Mesenchymal stem cell (in vitro differentiated cells and primary cell): ENCODE results near the gene POLR3K.

Source experiments
- DNase-seq: peaks from one replicate; pipeline ENCODE4 v3.0.0-alpha.2; 2013
- H2AFZ ChIP-seq: one replicate; pipeline ENCODE4 v1.6.1; 2013; ENCODE audit warnings: low read depth, mild to moderate bottlenecking, control low read depth, inconsistent platforms, low read length, moderate library complexity
- H2AK5ac ChIP-seq: 2 replicates; pipeline ENCODE4 v1.6.1; 2013; ENCODE audit warnings: low read length, moderate library complexity, mild to moderate bottlenecking, inconsistent platforms; ENCODE audit not compliant: severe bottlenecking
- H2BK120ac ChIP-seq: one replicate; pipeline ENCODE4 v1.6.1; 2013; ENCODE audit warnings: low read depth, mild to moderate bottlenecking, inconsistent platforms, low read length, moderate library complexity
- H2BK12ac ChIP-seq, 2 experiments: one replicate each; pipeline ENCODE4 v1.6.1; 2013; ENCODE audit warnings: inconsistent platforms in 2 of 2, low read length in 2 of 2, mild to moderate bottlenecking in 2 of 2, moderate library complexity in 2 of 2, control low read depth in 1 of 2
- H2BK15ac ChIP-seq: one replicate; pipeline ENCODE4 v1.6.1; 2013; ENCODE audit warnings: mild to moderate bottlenecking, low read depth, inconsistent platforms; ENCODE audit not compliant: poor library complexity, severe bottlenecking
- H2BK5ac ChIP-seq: 2 replicates; pipeline ENCODE4 v1.6.1; 2013; ENCODE audit warnings: low read depth, mild to moderate bottlenecking, low read length, control low read depth, inconsistent platforms; ENCODE audit not compliant: poor library complexity, severe bottlenecking
- H3K14ac ChIP-seq, 2 experiments: one replicate each; pipeline ENCODE4 v1.6.1; 2013; ENCODE audit warnings: inconsistent platforms in 2 of 2, low read length in 2 of 2, control low read depth in 1 of 2, mild to moderate bottlenecking in 1 of 2, moderate library complexity in 1 of 2
- H3K18ac ChIP-seq, 2 experiments: one replicate each; pipeline ENCODE4 v1.6.1; 2013; ENCODE audit warnings: inconsistent platforms in 2 of 2, low read length in 2 of 2, control low read depth in 1 of 2, low read depth in 1 of 2, mild to moderate bottlenecking in 1 of 2
- H3K23ac ChIP-seq, 2 experiments: one replicate each; pipeline ENCODE4 v1.6.1; 2013; ENCODE audit warnings: inconsistent platforms in 2 of 2, low read length in 2 of 2, mild to moderate bottlenecking in 2 of 2, moderate library complexity in 2 of 2, control low read depth in 1 of 2
- H3K27ac ChIP-seq: 2 replicates; pipeline ENCODE4 v1.5.1; 2013; ENCODE audit warnings: mild to moderate bottlenecking, moderate library complexity, low read length, control low read depth, inconsistent platforms; ENCODE audit not compliant: poor library complexity, severe bottlenecking
- H3K27me3 ChIP-seq, 2 experiments: 2 replicates each; pipeline versions ENCODE4 v1.6.1 to v1.7.0; 2013; ENCODE audit warnings: low read length in 2 of 2, mild to moderate bottlenecking in 2 of 2, moderate library complexity in 2 of 2, control low read depth in 1 of 2, inconsistent platforms in 1 of 2; ENCODE audit not compliant: control insufficient read depth in 1 of 2, insufficient read depth in 1 of 2
- H3K36me3 ChIP-seq, 2 experiments: 2 replicates each; pipeline versions ENCODE4 v1.6.1 to v1.7.0; 2013; ENCODE audit warnings: low read length in 2 of 2, control low read depth in 1 of 2, inconsistent platforms in 1 of 2, low read depth in 1 of 2, mild to moderate bottlenecking in 1 of 2; ENCODE audit not compliant: insufficient read depth in 2 of 2, control insufficient read depth in 1 of 2
- H3K4ac ChIP-seq, 2 experiments: one replicate each; pipeline ENCODE4 v1.6.1; 2013; ENCODE audit warnings: inconsistent platforms in 2 of 2, low read length in 2 of 2, mild to moderate bottlenecking in 2 of 2, moderate library complexity in 2 of 2, control low read depth in 1 of 2, low read depth in 1 of 2
- H3K4me1 ChIP-seq: 2 replicates; pipeline ENCODE4 v1.6.1; 2013; ENCODE audit warnings: low read depth, low read length, control low read depth; ENCODE audit not compliant: control insufficient read depth, insufficient read depth
- H3K4me2 ChIP-seq: 2 replicates; pipeline ENCODE4 v1.6.1; 2013; ENCODE audit warnings: low read length, mild to moderate bottlenecking, inconsistent platforms; ENCODE audit not compliant: poor library complexity, severe bottlenecking
- H3K4me3 ChIP-seq, 2 experiments: 2 replicates each; pipeline versions ENCODE4 v1.5.1 to v1.7.0; 2013; ENCODE audit warnings: low read length in 2 of 2, mild to moderate bottlenecking in 2 of 2, control low read depth in 1 of 2, low read depth in 1 of 2; ENCODE audit not compliant: insufficient read depth in 1 of 2
- H3K79me1 ChIP-seq: replicated peaks from 2 replicates; pipeline ENCODE4 v1.6.1; 2013; ENCODE audit warnings: mild to moderate bottlenecking, control low read depth, low read length, inconsistent platforms; ENCODE audit not compliant: poor library complexity, severe bottlenecking
- H3K9ac ChIP-seq: 2 replicates; pipeline ENCODE4 v1.7.0; 2013; ENCODE audit warnings: mild to moderate bottlenecking, low read length, moderate library complexity
- H3K9me3 ChIP-seq: 2 replicates; pipeline ENCODE4 v1.7.0; 2013; ENCODE audit warnings: mild to moderate bottlenecking, low read length; ENCODE audit not compliant: control insufficient read depth
- H4K8ac ChIP-seq: one replicate; pipeline ENCODE4 v1.6.1; 2013; ENCODE audit warnings: inconsistent platforms, mild to moderate bottlenecking, low read length, moderate library complexity
- H4K91ac ChIP-seq: one replicate; pipeline ENCODE4 v1.6.1; 2013; ENCODE audit warnings: mild to moderate bottlenecking, low read length, inconsistent platforms
- WGBS: methylation state at CpG from one replicate; pipeline ENCODE4 v1.1.7; 2013; ENCODE audit warnings: mixed read lengths; 5-methylcytosine and 5-hydroxymethylcytosine counted together

POLR3K gene

DNA sequence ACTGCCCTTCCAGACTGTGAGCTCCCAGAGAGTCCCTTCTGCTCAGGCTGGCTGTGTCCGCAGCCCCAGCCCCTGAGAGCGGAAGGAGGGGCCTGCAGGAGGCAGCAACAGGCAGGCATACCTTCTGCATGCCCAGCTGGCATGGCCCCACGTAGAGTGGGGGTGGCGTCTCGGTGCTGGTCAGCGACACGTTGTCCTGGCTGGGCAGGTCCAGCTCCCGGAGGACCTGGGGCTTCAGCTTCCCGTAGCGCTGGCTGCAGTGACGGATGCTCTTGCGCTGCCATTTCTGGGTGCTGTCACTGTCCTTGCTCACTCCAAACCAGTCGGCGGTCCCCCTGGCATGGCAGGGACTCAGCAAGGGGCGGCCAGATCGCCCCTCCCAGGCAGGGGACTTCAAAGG is 10.1 kb upstream of the POLR3K start:
- no peak overlapping the region for H3K4me2 ChIP-seq
- H3K4ac ChIP-seq: no peak overlapping the region
- peaks cover 37% of the 10 kb centered on the region for H3K4me1 ChIP-seq
- H2AK5ac ChIP-seq: no peak overlapping the region
- no peak overlapping the region for H3K27ac ChIP-seq
- H3K18ac ChIP-seq: no peak overlapping the region
- H2BK12ac ChIP-seq: no peak overlapping the region
- no peak overlapping the region for H2BK5ac ChIP-seq
- no peak overlapping the region for H2BK120ac ChIP-seq
- WGBS: 95% methylated on average over 16 of the region's 16 CpGs
- no peak overlapping the region for H4K8ac ChIP-seq
- H3K23ac ChIP-seq: no peak overlapping the region
- H3K9me3 ChIP-seq: no peaks in the 10 kb centered on the region
- H3K14ac ChIP-seq: no peak overlapping the region
- no peak overlapping the region for H2BK15ac ChIP-seq
- no peak overlapping the region for H4K91ac ChIP-seq
- H3K4me3 ChIP-seq: no peak overlapping the region
- H3K79me1 ChIP-seq: peaks cover 40% of the 10 kb centered on the region
- H2AFZ ChIP-seq: no peak overlapping the region
- no peak for DNase-seq
- H3K27me3 ChIP-seq: no peaks in the 10 kb centered on the region
- H3K36me3 ChIP-seq: peaks cover 69 to 95% of the 10 kb centered on the region in 2 experiments
- H3K9ac ChIP-seq: no peak overlapping the region

GRCh38 chr16:62968-63391 is 9.6 kb upstream of the POLR3K start:
- no peak overlapping the region for H3K23ac ChIP-seq
- H4K8ac ChIP-seq: no peak overlapping the region
- no peaks in the 10 kb centered on the region for H3K9me3 ChIP-seq
- 99% methylated on average over 21 of the region's 21 CpGs for WGBS
- H3K4me2 ChIP-seq: no peak overlapping the region
- H2BK15ac ChIP-seq: no peak overlapping the region
- H3K18ac ChIP-seq: no peak overlapping the region
- H3K79me1 ChIP-seq: peaks cover 38% of the 10 kb centered on the region
- H2BK120ac ChIP-seq: no peak overlapping the region
- no peak overlapping the region for H3K27ac ChIP-seq
- no peak overlapping the region for H2BK5ac ChIP-seq
- H3K4ac ChIP-seq: no peak overlapping the region
- DNase-seq: no peak
- no peak overlapping the region for H3K4me3 ChIP-seq
- no peak overlapping the region for H2AK5ac ChIP-seq
- no peaks in the 10 kb centered on the region for H3K27me3 ChIP-seq
- H3K14ac ChIP-seq: no peak overlapping the region
- H2AFZ ChIP-seq: no peak overlapping the region
- H3K9ac ChIP-seq: no peak overlapping the region
- no peak overlapping the region for H2BK12ac ChIP-seq
- peaks cover 74 to 95% of the 10 kb centered on the region in 2 experiments for H3K36me3 ChIP-seq
- H3K4me1 ChIP-seq: peaks cover 33% of the 10 kb centered on the region
- no peak overlapping the region for H4K91ac ChIP-seq

GRCh38 chr16:62283-62967 is 9.0 kb upstream of the POLR3K start:
- Histone ChIP-seq H2AK5ac (no peak overlapping the region), H3K9ac (no peak overlapping the region), H3K18ac (no peak overlapping the region), H3K27me3 (no peaks in the 10 kb centered on the region), H3K4ac (no peak overlapping the region), H3K36me3 (peaks cover 77 to 95% of the 10 kb centered on the region in 2 experiments), H3K4me3 (no peak overlapping the region), H3K23ac (no peak overlapping the region), H4K91ac (no peak overlapping the region), H3K79me1 (peaks cover 39% of the 10 kb centered on the region), H2BK120ac (no peak overlapping the region), H2BK12ac (no peak overlapping the region), H2BK15ac (no peak overlapping the region), H4K8ac (no peak overlapping the region), H3K4me2 (no peak overlapping the region), H3K4me1 (peaks cover 29% of the 10 kb centered on the region), H2AFZ (no peak overlapping the region), H3K27ac (no peak overlapping the region), H2BK5ac (no peak overlapping the region), H3K9me3 (no peaks in the 10 kb centered on the region), H3K14ac (no peak overlapping the region)
- DNase-seq: no peak
- 96% methylated on average over 34 of the region's 34 CpGs for WGBS

GRCh38 chr16:61879-62281 is 8.5 kb upstream of the POLR3K start:
- H2AK5ac ChIP-seq: no peak overlapping the region
- no peak overlapping the region for H3K14ac ChIP-seq
- no peaks in the 10 kb centered on the region for H3K27me3 ChIP-seq
- no peak overlapping the region for H2BK12ac ChIP-seq
- no peak overlapping the region for H3K27ac ChIP-seq
- H2AFZ ChIP-seq: no peak overlapping the region
- peaks cover 23% of the 10 kb centered on the region for H3K4me1 ChIP-seq
- no peak overlapping the region for H2BK5ac ChIP-seq
- no peak overlapping the region for H3K4me2 ChIP-seq
- DNase-seq: no peak
- H2BK15ac ChIP-seq: no peak overlapping the region
- H3K79me1 ChIP-seq: peaks cover 39% of the 10 kb centered on the region
- no peak overlapping the region for H3K4ac ChIP-seq
- no peak overlapping the region for H2BK120ac ChIP-seq
- no peak overlapping the region for H4K8ac ChIP-seq
- no peaks in the 10 kb centered on the region for H3K9me3 ChIP-seq
- H3K4me3 ChIP-seq: no peak overlapping the region
- 98% methylated on average over 32 of the region's 32 CpGs for WGBS
- H3K9ac ChIP-seq: no peak overlapping the region
- H3K18ac ChIP-seq: no peak overlapping the region
- no peak overlapping the region for H3K23ac ChIP-seq
- no peak overlapping the region for H4K91ac ChIP-seq
- peaks cover 83 to 95% of the 10 kb centered on the region in 2 experiments for H3K36me3 ChIP-seq
